Non-pigmented ciliary epithelial cell (primary cell): ENCODE results near the gene ATAD2B.
"Not testable (repeated sequence)": the region's sequence is repeated elsewhere in the genome, so short reads cannot be mapped to it uniquely, and the experiment has no call there.

Source experiments
- DNase-seq: peaks from one replicate; pipeline ENCODE4 v3.0.0-alpha.2; 2010; ENCODE audit warnings: low read depth

The ATAD2B gene

GRCh38 chr2:23926750-23927571 is at the start of gene ATAD2B:
Gene ATAD2B (minus strand): TSS chr2:23927123. CDS start chr2:23926770, 353 bp downstream.
- DNase-seq, result peak; percentile 69

DNA sequence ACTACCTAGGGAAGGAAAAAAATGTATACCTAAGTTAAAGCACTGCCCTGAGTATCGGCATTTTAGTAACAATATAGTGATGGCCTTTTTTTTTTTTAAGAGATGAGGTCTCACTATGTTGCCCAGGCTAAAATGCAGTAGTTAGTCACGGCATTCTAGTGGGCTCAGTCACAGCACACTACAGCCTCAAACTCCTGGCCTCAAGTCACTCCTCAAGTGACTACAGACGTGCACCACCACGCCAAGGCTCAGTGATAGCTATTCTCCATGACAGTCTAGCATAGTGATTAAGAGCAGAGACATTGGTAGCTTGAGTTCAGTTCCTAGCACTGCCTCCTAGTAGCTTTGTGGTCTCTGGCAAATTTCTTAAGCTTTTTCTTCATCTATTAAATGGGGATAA is 40.9 kb upstream of the ATAD2B start:
- DNase-seq, result no peak

GRCh38 chr2:23954325-23955014 is 27.5 kb upstream of the ATAD2B start:
- no peak for DNase-seq

DNA sequence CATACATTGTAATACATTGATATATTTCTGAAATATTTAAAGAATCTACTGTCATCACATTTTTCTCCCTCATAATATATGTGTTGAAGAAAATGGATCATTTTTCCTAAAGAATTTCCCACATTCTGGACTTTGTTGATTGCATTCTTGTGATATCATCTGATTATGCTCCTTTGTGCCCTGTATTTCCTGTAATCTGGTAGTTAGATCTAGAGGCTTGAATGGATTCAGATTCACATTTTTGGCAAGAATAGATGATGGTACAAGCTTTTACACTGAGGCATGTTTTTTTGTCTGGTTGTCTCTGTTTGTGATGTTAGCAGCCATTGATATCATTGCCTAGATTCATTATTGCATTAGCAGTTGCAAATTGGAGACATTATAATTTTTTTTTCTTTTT is 26.7 kb upstream of the ATAD2B start:
- DNase-seq, result no peak

DNA sequence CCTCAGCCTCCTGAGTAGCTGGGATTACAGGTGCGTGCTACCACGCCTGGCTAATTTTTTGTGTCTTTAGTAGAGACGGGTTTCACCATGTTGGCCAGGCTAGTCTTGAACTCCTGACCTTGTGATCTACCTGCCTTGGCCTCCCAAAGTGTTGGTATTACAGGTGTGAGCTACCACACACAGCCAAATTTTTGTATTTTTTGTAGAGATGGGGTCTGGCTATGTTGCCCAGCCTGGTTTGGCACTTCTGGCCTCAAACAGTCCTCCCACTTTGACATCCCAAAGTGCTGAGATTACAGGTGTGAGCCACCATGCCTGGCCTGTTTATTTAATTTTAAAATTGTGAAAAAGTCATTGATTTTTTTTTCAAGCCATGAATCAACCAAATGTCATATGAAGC is 25.6 kb upstream of the ATAD2B start:
- DNase-seq, result not testable (repeated sequence)

DNA sequence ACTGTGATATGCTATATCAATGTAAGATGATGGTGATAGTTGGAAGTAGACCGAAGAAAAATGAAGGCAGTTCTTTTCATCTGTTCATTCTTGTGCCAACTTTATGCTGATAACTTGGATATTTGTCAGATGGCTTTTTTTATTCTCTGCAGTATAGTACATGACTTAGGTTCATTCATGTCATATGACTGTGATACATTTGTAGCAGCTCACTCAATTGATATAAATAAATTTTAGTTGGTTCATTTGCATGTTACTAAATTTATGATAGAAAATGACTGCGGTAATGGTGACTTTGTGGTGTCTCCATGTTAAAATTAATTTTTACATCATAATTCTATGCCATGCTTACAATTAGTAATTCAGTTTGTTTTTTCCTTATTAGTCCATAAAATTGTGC is 20.4 kb upstream of the ATAD2B start:
- DNase-seq, result no peak

- DNase-seq, result no peak
Measured at GRCh38 chr2:23944976-23945375, 18.1 kb upstream of the ATAD2B start.

DNA sequence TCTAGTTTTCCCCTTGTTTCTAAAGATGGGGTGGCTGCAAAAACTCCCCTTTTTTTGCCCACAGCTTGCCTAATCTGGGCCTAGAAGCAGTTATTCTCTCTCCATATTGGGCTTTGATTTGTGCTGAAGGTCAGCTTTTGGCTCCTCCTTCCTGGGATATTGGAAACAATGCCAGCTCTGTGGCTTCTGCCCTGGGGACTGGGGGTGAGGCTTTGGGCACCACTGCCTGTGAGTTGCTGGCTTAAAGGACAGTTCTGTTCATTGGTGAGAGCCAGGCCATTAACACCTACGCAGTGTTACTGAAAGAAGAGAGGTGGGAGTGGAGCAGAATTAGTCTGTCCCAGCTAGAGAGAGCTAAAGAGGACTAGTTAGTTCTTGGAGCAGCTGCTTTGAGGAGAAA is 17.6 kb upstream of the ATAD2B start:
- no peak for DNase-seq

- no peak for DNase-seq
Measured at GRCh38 chr2:23943666-23944065, 16.7 kb upstream of the ATAD2B start.

DNA sequence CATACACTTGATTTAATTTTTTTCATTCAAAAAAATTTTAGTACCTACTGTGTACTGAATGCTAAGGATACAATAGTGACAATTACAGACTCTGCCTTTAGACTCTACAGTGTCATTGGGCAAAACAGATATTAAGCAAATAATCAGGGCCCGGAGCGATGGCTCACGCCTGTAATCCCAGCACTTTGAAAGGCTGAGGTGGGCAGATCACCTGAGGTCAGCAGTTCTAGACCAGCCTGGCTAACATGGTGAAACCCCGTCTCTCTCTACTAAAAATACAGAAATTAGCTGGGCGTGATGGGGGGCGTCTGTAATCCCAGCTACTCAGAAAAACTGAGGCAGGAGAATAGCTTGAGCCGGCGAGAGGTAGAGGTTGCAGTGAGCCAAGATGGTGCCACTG is 14.7 kb upstream of the ATAD2B start:
- no peak for DNase-seq

DNA sequence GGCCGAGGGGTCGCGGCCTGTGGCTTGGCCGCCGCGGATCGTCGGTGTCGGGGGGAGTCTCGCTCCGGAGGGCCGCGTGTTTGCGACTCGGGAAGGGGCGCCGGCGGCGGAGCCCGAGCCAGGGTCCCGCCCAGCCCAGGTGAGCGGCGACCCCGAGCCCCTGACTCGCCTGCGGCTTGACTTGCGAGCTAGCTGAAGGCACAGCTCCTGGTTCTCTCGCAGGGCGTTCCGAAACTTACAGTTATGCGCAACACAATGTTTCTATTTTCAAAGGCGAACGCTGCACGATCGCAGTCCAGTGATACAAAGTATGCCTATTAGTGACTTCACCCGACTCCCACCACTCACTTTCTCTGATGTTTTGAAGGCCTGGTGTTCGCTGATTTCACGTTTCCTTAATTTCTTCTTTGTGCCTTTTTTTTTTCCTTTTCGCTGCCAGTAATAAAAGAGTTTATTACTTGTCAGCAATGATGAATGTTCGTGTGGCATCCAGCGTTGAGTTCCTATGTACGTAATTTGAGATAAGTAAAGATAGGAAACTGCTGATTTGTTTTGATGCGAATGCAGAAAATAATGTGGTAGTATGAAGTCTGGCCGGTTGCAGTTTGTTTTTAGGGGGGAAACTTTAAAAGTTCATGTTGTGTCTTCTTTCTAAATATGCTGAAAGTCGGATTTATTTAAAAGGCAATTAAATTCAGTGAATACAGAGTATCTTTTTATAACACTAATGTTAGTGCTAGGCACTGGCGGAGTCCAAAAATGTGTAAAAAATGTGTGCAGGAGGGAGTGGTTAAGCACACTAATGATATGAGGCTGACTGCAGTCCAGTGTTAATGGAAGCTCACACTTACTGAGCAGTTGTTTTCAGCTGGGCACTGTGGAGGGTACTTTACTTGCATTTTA is 14.0 kb upstream of the ATAD2B start:
- no peak for DNase-seq

DNA sequence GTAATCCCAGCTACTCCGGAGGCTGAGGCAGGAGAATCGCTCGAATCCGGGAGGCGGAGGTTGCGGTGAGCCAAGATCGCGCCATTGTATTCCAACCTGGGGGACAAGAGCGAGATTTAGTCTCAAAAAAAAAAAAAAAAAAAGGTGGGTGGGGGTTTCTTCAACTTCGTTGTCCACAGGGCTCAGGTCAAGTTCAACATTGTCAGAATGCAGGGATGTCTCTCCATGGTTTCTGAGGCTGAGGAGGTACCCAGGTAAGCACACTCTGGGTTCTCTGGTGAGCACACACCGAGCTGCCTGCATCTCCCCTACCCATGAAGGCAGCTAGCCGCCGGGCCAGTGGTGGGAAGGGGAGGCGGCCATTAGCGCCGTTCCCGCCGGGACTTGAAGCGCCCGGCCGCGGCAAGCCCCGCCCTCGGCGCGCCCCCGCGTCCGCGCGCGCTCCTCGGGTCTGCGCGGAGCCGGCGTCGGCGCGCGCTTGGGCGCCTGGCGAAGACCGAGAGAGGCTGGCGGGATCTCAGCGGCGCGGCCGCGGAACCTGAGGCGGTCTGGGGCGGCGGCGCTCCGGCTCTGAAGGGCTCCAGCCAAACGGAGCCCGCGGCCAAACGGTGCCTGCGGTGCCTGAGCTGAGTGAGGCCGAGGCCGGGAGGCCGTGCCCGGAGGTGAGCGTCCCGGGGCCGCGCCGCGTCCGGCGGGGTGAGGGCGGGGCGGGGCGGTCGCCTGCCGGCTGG is 13.2 kb upstream of the ATAD2B start, which contains the start of gene UBXN2A:
UBXN2A (plus strand) TSS at position 477 of the 731 bp plus-strand sequence. CDS start 17,852 bp downstream, outside the sequence.
- no peak for DNase-seq

- DNase-seq, result no peak
Measured at GRCh38 chr2:23934259-23934658, 7.3 kb upstream of the ATAD2B start.

DNA sequence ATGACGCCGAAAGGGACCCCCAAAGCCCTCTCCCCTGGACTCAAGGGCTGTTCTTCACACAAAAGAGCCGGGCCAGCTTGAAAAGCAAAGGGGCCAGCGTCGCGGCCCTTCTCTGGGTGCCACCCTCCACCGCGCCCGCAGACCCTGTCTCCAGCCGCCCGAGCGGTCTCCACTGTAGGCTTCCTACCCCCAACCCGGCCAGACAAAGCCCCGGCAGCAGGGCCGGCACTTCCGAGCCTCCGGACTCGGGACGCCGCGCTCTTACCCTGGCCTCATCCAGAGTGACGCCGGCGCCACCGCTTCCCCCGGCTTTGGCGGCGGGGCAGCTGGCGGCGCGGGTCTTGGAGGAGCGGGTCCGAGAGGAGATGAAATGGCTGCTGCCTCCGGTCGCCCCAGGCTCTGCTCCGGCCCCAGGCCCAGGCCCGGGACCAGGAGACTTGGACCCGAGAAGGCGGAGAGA is 603 bp downstream of the ATAD2B start:
- no peak for DNase-seq

DNA sequence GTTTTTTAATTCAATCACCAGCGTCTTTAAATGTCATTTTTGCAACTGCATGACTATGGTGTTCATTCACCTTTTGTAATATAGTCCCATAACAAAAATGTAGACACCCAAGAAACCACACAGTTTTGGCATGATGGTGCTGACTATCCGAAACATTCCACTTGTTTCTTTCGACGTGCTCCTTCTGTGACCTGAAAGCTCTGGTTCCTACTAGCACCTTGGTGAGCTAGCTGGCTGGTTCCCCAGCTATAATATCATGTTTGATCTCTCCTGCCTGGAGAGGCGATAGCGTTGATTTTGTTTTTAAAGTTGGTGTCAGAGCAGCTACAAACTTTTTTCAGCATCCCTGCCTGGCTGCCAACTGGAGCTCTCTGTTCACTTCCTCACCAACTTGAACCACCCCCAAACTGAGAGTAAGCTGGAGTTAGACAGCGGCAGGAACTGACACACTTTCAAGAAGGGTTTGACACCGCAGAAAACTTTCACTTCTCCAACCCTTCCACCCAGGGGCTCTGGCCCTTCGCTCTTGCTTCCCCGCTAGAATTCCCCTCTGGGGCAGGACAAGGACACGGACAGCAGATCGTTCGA is 1.1 kb downstream of the ATAD2B start:
- DNase-seq, result no peak

GRCh38 chr2:23924589-23925359 is 2.1 kb downstream of the ATAD2B start:
- DNase-seq, result no peak

DNA sequence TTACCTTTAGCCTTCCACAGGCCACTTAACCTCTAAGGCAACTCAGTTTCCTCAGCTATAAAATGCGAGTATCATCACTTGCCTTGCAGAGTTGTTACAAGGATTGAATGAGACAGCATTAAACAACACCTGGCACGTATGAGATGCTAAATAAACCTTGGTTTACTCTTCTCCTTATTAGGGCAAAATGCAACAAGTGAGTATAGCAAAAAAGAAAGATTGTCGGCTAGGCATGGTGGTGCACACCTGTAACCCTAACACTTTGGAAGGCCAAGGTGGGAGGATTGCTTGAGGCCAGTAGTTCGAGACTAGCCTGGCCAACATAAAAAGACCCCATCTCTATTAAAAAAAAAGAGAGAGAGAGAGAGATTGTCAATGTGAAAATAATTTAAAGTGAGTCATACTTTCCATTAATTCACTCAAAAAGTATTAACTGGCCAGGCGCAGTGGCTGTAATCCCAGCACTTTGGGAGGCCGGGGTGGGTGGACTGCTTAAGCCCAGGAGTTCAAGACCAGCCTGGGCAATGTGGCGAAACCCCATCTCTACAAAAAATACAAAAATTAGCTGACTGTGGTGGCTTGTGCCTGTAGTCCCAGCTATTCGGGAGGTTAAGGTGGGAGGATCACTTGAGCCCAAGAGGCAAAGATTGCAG is 8.0 kb downstream of the ATAD2B start:
- DNase-seq, result no peak

DNA sequence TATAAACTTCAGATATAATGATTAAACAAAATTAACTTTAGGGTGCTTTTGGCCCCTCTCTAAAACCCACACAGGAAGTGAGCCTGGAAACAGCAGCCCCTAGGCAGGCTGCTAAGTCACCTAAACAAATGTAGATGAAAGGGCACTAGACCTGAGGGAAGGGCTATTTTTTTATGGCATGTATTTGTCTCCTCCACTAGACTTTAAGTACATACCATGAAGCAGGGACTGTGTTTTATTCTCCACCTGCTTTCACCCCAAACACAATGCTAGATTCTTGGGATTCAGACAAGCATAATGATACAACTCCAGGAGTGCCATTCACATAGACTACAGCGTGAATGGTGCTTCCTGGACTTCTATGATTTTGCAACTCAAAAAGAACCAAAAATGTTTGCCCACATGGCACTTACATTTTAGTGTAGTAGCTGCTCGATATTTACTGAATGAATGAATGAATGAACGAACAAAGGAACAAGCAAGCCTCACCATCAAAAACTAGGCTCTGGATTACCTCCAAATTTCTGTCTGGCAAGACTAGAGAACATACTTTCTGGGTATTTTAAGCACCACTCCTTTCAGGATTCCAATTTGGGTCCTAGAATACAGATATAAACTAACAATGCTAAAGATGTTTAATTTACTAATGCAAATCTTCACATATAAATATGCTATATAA is 10.1 kb downstream of the ATAD2B start:
- no peak for DNase-seq

DNA sequence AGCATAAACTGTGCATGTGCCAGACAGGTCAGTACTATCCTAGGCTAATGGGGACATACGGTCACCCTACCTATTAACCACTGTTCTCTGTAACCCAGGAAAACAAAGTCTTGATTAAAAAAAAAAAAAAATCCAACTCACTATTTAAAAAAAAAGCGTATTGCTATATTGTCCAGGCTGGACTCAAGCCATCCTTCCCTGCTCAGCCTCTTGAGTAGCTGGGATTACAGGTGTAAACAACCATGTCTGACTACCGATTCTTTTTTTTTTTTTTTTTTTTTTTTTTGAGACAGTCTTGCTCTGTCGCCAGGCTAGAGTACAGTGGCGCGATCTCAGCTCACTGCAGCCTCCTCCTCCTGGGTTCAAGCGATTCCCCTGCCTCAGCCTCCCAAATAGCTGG is 11.6 kb downstream of the ATAD2B start:
- no peak for DNase-seq
